HEK293 (cell line): ENCODE measurements around the gene ADAR.

Experiments
- CTCF ChIP-seq: fragments of 450-650 bp; formaldehyde crosslinking; IDR thresholded peaks from 2 replicates; pipeline ENCODE4 v1.5.1; 2016; ENCODE audit warnings: missing biosample characterization, missing genetic modification characterization
- OSR2 ChIP-seq: fragments of 450-650 bp; formaldehyde crosslinking; IDR thresholded peaks from 2 replicates; pipeline ENCODE4 v1.5.1; 2016; ENCODE audit warnings: missing biosample characterization, missing genetic modification characterization
- TRIM28 ChIP-seq: IDR thresholded peaks from 2 replicates; pipeline ENCODE4 v1.6.1; 2011; ENCODE audit warnings: low read length, control low read depth, borderline replicate concordance
- YY1 ChIP-seq: fragments of 450-650 bp; formaldehyde crosslinking; IDR thresholded peaks from 2 replicates; pipeline ENCODE4 v1.5.1; 2018; ENCODE audit warnings: missing biosample characterization, missing genetic modification characterization
- ZBTB7A ChIP-seq: fragments of 450-650 bp; formaldehyde crosslinking; IDR thresholded peaks from 2 replicates; pipeline ENCODE4 v1.5.1; 2016; ENCODE audit warnings: low read depth, missing biosample characterization, missing genetic modification characterization
- ZNF121 ChIP-seq: fragments of 450-650 bp; formaldehyde crosslinking; IDR thresholded peaks from 2 replicates; pipeline ENCODE4 v1.5.1; 2016; ENCODE audit warnings: missing biosample characterization, missing genetic modification characterization
- ZNF24 ChIP-seq: fragments of 450-650 bp; formaldehyde crosslinking; IDR thresholded peaks from 2 replicates; pipeline ENCODE4 v1.5.1; 2016; ENCODE audit warnings: missing biosample characterization, missing genetic modification characterization
- ZNF280D ChIP-seq: fragments of 450-650 bp; formaldehyde crosslinking; IDR thresholded peaks from 2 replicates; pipeline ENCODE4 v1.5.1; 2016; ENCODE audit warnings: missing biosample characterization, missing genetic modification characterization
- ZNF292 ChIP-seq: fragments of 450-650 bp; formaldehyde crosslinking; IDR thresholded peaks from 2 replicates; pipeline ENCODE4 v1.5.1; 2016; ENCODE audit warnings: low read depth, missing biosample characterization, missing genetic modification characterization, borderline replicate concordance
- ZNF362 ChIP-seq: fragments of 450-650 bp; formaldehyde crosslinking; IDR thresholded peaks from 2 replicates; pipeline ENCODE4 v1.5.1; 2016; ENCODE audit warnings: missing biosample characterization, missing genetic modification characterization
- ZNF423 ChIP-seq: fragments of 450-650 bp; formaldehyde crosslinking; IDR thresholded peaks from 2 replicates; pipeline ENCODE4 v1.5.1; 2016; ENCODE audit warnings: missing biosample characterization, missing genetic modification characterization
- ZNF548 ChIP-seq: fragments of 450-650 bp; formaldehyde crosslinking; IDR thresholded peaks from 2 replicates; pipeline ENCODE4 v1.5.1; 2016; ENCODE audit warnings: missing biosample characterization, missing genetic modification characterization
- ZNF629 ChIP-seq: fragments of 450-650 bp; formaldehyde crosslinking; IDR thresholded peaks from 2 replicates; pipeline ENCODE4 v1.5.1; 2017; ENCODE audit warnings: missing biosample characterization, missing genetic modification characterization
- ZNF677 ChIP-seq: fragments of 450-650 bp; IDR thresholded peaks from 2 replicates; pipeline ENCODE4 v1.5.0; 2018; ENCODE audit warnings: missing biosample characterization, mild to moderate bottlenecking, missing genetic modification characterization, moderate library complexity

- TF ChIP-seq ZNF24 (tag by site-specific recombination), result peak; percentile 60; the same call in 1 of the 2 replicates
- 0 out of 2 replicates have a peak, but pooled peaks have one; percentile 20 for TF ChIP-seq CTCF (tag by site-specific recombination)
- TF ChIP-seq ZNF629 (tag by site-specific recombination), result peak; percentile 17
- no peak for TF ChIP-seq ZNF292 (tag by site-specific recombination)
- TF ChIP-seq ZNF548, result no peak
- TF ChIP-seq ZNF677 (tag by site-specific recombination), result no peak; the same call in 1 of the 2 replicates
- TF ChIP-seq ZNF280D (tag by site-specific recombination), result no peak
- no peak for TF ChIP-seq YY1
- TF ChIP-seq ZNF423 (tag by site-specific recombination), result no peak
- TF ChIP-seq OSR2 (tag by site-specific recombination), result peak; percentile 54; the same call in 1 of the 2 replicates
- TF ChIP-seq ZBTB7A (tag by site-specific recombination), result no peak
- TF ChIP-seq ZNF121 (tag by site-specific recombination), result 0 out of 2 replicates have a peak, but pooled peaks have one; percentile 4
- TF ChIP-seq TRIM28, result no peak
- 0 out of 2 replicates have a peak, but pooled peaks have one; percentile 99 for TF ChIP-seq ZNF362 (tag by site-specific recombination)
Measured at GRCh38 chr1:154608397-154609270, 648 bp upstream of the ADAR start.
